Common myeloid progenitor, CD34-positive (primary cell): ENCODE measurements around the gene GTF2H4.

Experiments used
- CTCF ChIA-PET: fragments of 350-600 bp; sonication (Branson Sonifier 250); formaldehyde crosslinking; loops from one replicate; lab custom pipeline; 2021; ENCODE audit warnings: antibody characterized with exemption; lab: Charles Lee
- POLR2A ChIA-PET: fragments of 350-600 bp; sonication (Branson Sonifier 250); formaldehyde crosslinking; loops from one replicate; lab custom pipeline; 2021; ENCODE audit warnings: antibody characterized with exemption; lab: Charles Lee
- DNase-seq, 3 donors: peaks; one replicate each; pipeline versions ENCODE4 v3.0.0 to v3.0.0-alpha.2; 2013
- H3K27ac ChIP-seq, 2 experiments: 1 replicate in 1 of 2; 2 replicates in 1 of 2; pipeline ENCODE4 v1.7.0; 2013; ENCODE audit warnings: inconsistent platforms in 2 of 2, low read length in 2 of 2, mild to moderate bottlenecking in 2 of 2, low read depth in 1 of 2, moderate library complexity in 1 of 2; ENCODE audit not compliant: severe bottlenecking in 2 of 2, insufficient read depth in 1 of 2, poor library complexity in 1 of 2
- H3K27me3 ChIP-seq, 5 experiments: replicated peaks in 2 of 5; 1 replicate in 3 of 5; 2 replicates in 2 of 5; pipeline versions ENCODE4 v1.6.1 to v1.7.0; 2013; ENCODE audit warnings: low read length in 4 of 5, mild to moderate bottlenecking in 2 of 5, moderate library complexity in 2 of 5, inconsistent platforms in 1 of 5; ENCODE audit not compliant: insufficient read depth in 5 of 5, control insufficient read depth in 4 of 5
- H3K36me3 ChIP-seq, 4 experiments: 1 replicate in 2 of 4; 2 replicates in 2 of 4; pipeline versions ENCODE4 v1.6.1 to v1.7.0; 2013; ENCODE audit warnings: low read length in 3 of 4, control low read depth in 1 of 4, mild to moderate bottlenecking in 1 of 4; ENCODE audit not compliant: control insufficient read depth in 4 of 4, insufficient read depth in 4 of 4
- H3K4me1 ChIP-seq, 4 experiments: 1 replicate in 3 of 4; 2 replicates in 1 of 4; pipeline versions ENCODE4 v1.6.1 to v1.7.1; 2013; ENCODE audit warnings: low read length in 3 of 4, mild to moderate bottlenecking in 3 of 4, control low read depth in 1 of 4, inconsistent platforms in 1 of 4, moderate library complexity in 1 of 4; ENCODE audit not compliant: control insufficient read depth in 4 of 4, insufficient read depth in 4 of 4; ENCODE audit errors: control extremely low read depth in 1 of 4
- H3K4me3 ChIP-seq, 7 experiments: 1 replicate in 4 of 7; 2 replicates in 3 of 7; pipeline versions ENCODE4 v1.5.1 to v1.7.0; 2013; ENCODE audit warnings: mild to moderate bottlenecking in 7 of 7, low read length in 6 of 7, moderate library complexity in 6 of 7, inconsistent platforms in 2 of 7, low read depth in 2 of 7, control low read depth in 1 of 7; ENCODE audit not compliant: insufficient read depth in 4 of 7, control insufficient read depth in 1 of 7; ENCODE audit errors: extremely low read depth in 1 of 7
- H3K9me3 ChIP-seq, 5 experiments: 1 replicate in 4 of 5; 2 replicates in 1 of 5; pipeline versions ENCODE4 v1.6.1 to v1.7.1; 2013; ENCODE audit warnings: low read length in 4 of 5, mild to moderate bottlenecking in 2 of 5, inconsistent platforms in 1 of 5, low read depth in 1 of 5, moderate library complexity in 1 of 5; ENCODE audit not compliant: control insufficient read depth in 4 of 5, insufficient read depth in 2 of 5; ENCODE audit errors: control extremely low read depth in 1 of 5
- WGBS: methylation state at CpG from one replicate; pipeline ENCODE4 v1.1.5; 2013; ENCODE audit not compliant: insufficient coverage; 5-methylcytosine and 5-hydroxymethylcytosine counted together

GTF2H4 gene

DNA sequence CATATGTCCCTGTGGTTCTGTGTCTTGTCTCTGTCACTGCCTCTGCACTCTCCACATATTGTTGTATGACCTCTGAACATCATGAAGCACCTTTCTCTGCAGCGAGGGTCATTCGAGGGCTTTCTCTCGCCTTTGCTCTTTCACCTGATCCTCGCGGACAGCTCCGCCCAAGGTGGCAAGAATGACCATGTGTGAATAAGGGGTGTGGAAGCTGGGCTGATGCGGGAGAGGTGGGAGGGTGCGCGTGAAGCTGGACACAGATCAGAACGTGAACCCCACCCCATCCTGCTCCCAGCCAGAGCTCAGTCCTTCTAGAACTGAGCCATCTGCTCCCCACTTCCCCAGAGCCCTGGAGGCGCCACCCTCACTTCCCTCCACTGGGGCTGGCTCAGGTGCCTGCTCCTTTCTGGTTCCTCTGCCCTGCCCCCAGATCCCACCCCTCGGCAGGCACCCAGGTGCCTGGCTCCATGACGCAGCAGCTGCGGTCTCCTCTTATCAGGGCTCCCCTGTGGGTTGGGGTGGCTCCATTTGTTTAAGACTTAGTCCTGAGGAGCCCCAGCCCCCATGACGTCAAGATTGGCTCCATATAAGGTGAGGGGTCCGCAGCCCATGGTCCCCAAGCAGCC lies 32.5 kb downstream of the GTF2H4 start, which contains the start of gene MUCL3:
TSS of gene MUCL3 (plus strand) at position 613 of the 626 bp plus-strand sequence. CDS start 27 bp downstream, outside the sequence.
- ChIA-PET CTCF (interaction anchor here (1.2 to 1.4 kb wide), 3 partner anchors 25 to 147 kb away, joined by 4 to 7 read pairs (median 6); no protein-coding TSS in a partner anchor), POLR2A (no interaction called here)

DNA sequence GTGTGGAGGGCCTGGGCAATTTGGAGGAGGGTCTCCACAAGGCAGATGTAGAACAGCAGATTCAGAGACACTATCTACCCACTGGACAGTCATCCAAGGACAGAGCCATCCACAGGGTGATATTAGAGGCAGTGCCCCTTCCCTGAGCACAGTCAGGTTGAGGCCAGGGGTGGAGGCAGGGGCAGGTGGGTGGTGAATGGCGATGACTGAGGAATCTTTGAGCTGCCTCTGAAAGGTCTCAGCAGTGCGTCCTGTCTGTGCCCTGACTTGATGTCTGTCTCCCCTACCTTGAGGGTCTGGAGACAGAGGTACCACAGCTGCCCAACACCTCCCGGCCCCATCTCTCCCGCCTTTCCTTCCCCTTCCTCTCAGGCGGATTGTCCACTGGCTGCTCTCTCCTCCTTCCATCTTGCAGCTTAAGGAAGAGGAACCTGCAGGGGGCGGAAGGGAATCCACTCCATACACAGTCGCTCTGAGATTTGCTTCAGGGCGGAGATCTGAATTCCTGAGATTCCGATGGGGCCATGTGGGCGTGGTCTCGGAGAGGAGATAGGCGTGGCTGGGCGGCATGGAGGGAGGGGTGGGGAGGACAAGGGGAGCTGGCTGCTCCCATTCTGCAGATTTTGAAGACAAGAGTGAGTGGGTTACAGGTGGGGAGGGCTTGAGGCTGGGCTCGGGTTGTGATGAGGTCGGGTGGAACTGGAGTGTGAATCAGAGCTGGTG lies 34.5 kb downstream of the GTF2H4 start:
- ChIA-PET POLR2A (no interaction called here), CTCF (interaction anchor here (0.7 kb wide), 1 partner anchor 13 kb away, joined by 3 read pairs; no protein-coding TSS in a partner anchor)
- Histone ChIP-seq H3K4me1 (no peaks in the 10 kb centered on the region), H3K27ac (no peak overlapping the region), H3K36me3 (no peaks in the 10 kb centered on the region), H3K27me3 (peaks cover 0 to 53% (median 13%) of the 10 kb centered on the region in 5 experiments), H3K9me3 (no peaks in the 10 kb centered on the region), H3K4me3 (no peak overlapping the region)
- DNase-seq, result peak; percentile 28 to 39 (median 37)
- WGBS, result 21% methylated on average over 6 of the region's 15 CpGs

More for the DNA sequence above, 32.5 kb downstream of the GTF2H4 start, which contains the start of gene MUCL3:
- H3K27ac ChIP-seq, result no peak within 1 kb of the TSS
- 52% methylated on average over 4 of the region's 16 CpGs for WGBS
- H3K36me3 ChIP-seq, result no peaks in the 10 kb centered on the region
- H3K27me3 ChIP-seq, result peaks cover 0 to 49% (median 10%) of the 10 kb centered on the region in 5 experiments
- no peaks in the 10 kb centered on the region for H3K9me3 ChIP-seq
- peak in 1 of 3 donors; percentile 7 for DNase-seq
- no peak within 1 kb of the TSS for H3K4me3 ChIP-seq
- H3K4me1 ChIP-seq, result no peaks in the 10 kb centered on the region

DNA sequence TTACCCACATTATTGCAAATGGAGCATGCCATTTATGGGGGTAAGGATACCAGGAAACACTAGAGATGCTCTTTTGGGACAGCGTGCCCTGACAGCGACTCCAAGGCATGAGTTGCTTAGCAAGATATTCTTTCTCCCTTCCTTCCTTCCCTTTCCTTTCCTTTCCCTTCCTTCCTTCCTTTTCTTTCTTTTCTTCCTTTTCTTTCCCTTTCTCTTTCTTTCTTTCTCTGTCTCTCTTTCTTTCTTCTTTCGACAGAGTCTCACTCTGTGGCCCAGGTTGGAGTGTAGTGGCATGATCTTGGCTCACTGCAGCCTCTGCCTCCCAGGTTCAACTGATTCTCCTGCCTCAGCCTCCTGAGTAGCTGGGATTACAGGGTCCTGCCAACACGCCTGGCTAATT lies 36.0 kb downstream of the GTF2H4 start:
- CTCF ChIA-PET, result no interaction called here
- Histone ChIP-seq H3K27me3 (peaks cover 0 to 58% (median 20%) of the 10 kb centered on the region in 5 experiments), H3K4me3 (no peak overlapping the region), H3K4me1 (no peaks in the 10 kb centered on the region), H3K27ac (no peak overlapping the region), H3K36me3 (no peaks in the 10 kb centered on the region), H3K9me3 (no peaks in the 10 kb centered on the region)
- DNase-seq, result no peak
- WGBS, result 97% methylated on average over 3 of the region's 4 CpGs
- POLR2A ChIA-PET, result interaction anchor here (0.6 kb wide), 1 partner anchor 11 kb away, joined by 3 read pairs; no protein-coding TSS in a partner anchor

DNA sequence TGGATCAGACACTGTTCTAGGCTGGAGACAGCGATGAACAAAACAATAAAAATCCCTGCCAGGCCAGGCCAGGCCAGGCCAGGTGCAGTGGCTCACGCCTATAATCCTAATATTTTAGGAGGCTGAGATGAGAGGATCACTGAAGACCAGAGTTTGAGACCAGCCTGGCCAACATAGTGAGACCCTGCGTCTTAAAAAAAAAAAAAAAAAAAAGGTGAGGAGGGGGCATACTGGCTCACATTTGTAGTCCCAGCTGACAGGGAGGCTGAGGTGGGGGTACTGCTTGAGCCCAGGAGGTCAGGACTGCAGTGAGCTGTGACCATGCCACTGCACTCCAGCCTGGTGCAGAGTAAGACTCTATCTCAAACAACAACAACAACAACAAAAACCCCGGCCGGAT lies 37.3 kb downstream of the GTF2H4 start:
- H3K36me3 ChIP-seq, result no peaks in the 10 kb centered on the region
- ChIA-PET CTCF (no interaction called here), POLR2A (no interaction called here)
- peaks cover 0 to 56% (median 20%) of the 10 kb centered on the region in 5 experiments for H3K27me3 ChIP-seq
- no peak overlapping the region for H3K4me3 ChIP-seq
- no peak overlapping the region for H3K27ac ChIP-seq
- no peaks in the 10 kb centered on the region for H3K4me1 ChIP-seq
- peaks cover 0 to 3% (median 0%) of the 10 kb centered on the region in 5 experiments for H3K9me3 ChIP-seq
- DNase-seq, result no peak
- 100% methylated on average over 2 of the region's 5 CpGs for WGBS

DNA sequence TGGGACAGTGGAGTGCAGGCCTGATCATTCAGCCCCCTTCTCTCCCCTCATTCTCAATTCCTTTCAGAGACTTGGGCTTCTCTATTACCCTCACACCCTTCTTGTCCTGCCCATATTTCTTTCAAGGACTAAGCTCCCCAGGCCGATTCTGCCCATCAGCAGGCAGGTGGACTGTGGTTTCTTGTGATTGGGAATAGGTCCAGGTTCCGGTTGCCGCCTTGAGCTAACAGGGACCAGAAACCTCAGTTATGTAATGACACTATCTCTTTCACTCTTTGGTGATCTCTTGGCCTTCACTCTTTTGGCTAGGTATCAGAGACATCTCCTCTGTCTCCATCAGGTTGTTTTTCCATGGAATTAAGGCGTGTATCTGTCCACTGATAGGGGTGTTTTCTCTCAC lies 39.2 kb downstream of the GTF2H4 start:
- POLR2A ChIA-PET, result no interaction called here
- Histone ChIP-seq H3K27me3 (peaks cover 7 to 54% (median 24%) of the 10 kb centered on the region in 5 experiments), H3K27ac (no peak overlapping the region), H3K4me3 (no peak overlapping the region), H3K36me3 (no peaks in the 10 kb centered on the region), H3K9me3 (peaks cover 0 to 6% (median 0%) of the 10 kb centered on the region in 5 experiments), H3K4me1 (no peaks in the 10 kb centered on the region)
- CTCF ChIA-PET, result interaction anchor here (1.2 to 1.8 kb wide), 3 partner anchors 97 to 140 kb away, joined by 3 to 6 read pairs (median 3); no protein-coding TSS in a partner anchor
- no peak for DNase-seq
- no CpG with 5 or more reads among the region's 4 CpGs for WGBS

DNA sequence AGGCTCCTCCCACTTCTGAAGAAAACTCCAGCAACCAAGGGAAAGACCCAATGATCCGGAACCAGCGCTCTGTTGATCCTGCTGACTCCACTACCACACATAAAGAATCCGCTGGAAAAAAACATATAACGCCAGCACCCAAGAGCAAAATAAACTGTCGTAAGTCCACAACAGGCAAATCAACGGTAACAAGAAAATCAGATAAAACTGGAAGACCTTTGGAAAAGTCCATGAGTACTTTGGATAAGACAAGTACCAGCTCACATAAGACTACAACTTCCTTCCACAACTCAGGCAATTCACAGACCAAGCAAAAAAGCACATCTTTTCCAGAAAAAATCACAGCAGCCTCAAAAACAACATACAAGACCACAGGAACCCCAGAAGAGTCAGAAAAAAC lies 40.8 kb downstream of the GTF2H4 start:
- Histone ChIP-seq H3K4me3 (no peak overlapping the region), H3K27me3 (peaks cover 8 to 54% (median 27%) of the 10 kb centered on the region in 5 experiments), H3K9me3 (peaks cover 0 to 6% (median 0%) of the 10 kb centered on the region in 5 experiments), H3K27ac (no peak overlapping the region), H3K36me3 (no peaks in the 10 kb centered on the region), H3K4me1 (no peaks in the 10 kb centered on the region)
- POLR2A ChIA-PET, result no interaction called here
- CTCF ChIA-PET, result no interaction called here
- WGBS, result 100% methylated on average over 6 of the region's 6 CpGs
- DNase-seq, result no peak
